Measurements from ENCODE around the gene ETF1. TPM values are rescaled to one million over a fixed set of nuclear protein-coding genes. Genes with fewer than 3 reads are reported as not detected.

Gene ETF1
- total RNA-seq, 1 donor: 113 TPM

DNA sequence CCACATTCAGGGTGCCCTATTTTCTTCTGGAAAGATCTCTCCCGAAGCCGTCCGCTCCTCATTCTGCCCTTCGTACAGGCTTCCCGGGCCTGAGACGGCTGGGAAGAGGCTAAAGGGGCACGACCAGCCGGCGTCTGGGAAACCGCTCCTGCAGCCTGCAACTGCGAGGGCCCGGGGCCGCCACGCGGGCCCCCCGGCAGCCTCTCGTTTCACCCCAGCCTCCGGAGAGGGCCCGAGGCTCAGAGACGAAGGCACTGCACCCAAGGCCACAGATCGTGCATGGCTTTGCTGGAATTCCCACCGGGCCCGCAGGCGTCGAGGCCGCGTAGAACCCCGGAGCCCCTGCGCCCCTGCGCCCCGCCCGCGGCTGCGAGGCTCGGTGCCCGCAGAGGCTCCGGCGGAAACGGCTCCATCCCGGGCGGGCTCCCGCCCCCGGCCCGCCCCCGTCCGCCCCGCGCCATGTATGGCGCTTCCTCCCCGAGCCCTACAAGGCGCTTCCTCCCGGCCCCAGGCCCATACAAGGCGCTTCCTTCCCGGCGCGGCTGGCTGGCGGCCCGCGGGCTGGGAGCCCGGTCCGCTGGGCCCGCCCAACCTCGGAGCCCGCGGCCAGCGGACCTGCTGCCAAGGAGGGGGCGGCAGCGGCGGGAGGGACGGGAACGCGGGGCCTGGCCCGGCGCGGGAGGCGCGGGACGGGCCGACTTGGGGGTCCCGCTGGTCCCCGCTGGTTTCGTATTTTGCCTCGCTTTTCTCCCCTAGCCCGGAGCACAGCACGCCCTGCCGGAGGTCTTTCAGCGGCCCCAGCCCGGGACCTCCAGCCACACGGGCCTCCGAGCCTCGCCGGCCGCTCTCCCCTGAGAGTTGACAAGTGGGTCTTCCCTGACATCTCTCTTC is 51.1 kb downstream of the ETF1 start:
- H3K36me3 ChIP-seq (ENCODE audit: insufficient read depth, low read length): no peaks in the 10 kb centered on the region
- TF ChIP-seq, protein P1, sequence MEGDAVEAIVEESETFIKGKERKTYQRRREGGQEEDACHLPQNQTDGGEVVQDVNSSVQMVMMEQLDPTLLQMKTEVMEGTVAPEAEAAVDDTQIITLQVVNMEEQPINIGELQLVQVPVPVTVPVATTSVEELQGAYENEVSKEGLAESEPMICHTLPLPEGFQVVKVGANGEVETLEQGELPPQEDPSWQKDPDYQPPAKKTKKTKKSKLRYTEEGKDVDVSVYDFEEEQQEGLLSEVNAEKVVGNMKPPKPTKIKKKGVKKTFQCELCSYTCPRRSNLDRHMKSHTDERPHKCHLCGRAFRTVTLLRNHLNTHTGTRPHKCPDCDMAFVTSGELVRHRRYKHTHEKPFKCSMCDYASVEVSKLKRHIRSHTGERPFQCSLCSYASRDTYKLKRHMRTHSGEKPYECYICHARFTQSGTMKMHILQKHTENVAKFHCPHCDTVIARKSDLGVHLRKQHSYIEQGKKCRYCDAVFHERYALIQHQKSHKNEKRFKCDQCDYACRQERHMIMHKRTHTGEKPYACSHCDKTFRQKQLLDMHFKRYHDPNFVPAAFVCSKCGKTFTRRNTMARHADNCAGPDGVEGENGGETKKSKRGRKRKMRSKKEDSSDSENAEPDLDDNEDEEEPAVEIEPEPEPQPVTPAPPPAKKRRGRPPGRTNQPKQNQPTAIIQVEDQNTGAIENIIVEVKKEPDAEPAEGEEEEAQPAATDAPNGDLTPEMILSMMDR (IDR thresholded peaks at IDR 0.05; ENCODE audit: extremely low read depth, low read depth, low read length): no peak
- H3K9me3 ChIP-seq (ENCODE audit: low read depth, low read length): no peaks in the 10 kb centered on the region
- H4K20me1 ChIP-seq (ENCODE audit: insufficient read depth, low read length): no peaks in the 10 kb centered on the region
- H2AFZ ChIP-seq (ENCODE audit: low read length): peak overlapping the region; percentile 82
- peak overlapping the region; percentile 76 for H3K4me3 ChIP-seq (ENCODE audit: insufficient read depth, low read length)
- no peaks in the 10 kb centered on the region for H3K79me2 ChIP-seq (ENCODE audit: insufficient read depth, low read length)
- H3K27ac ChIP-seq (ENCODE audit: low read depth, low read length): peak overlapping the region; percentile 82
- DNase-seq (ENCODE audit: insufficient read length, low spot score, missing footprints): peak; percentile 99
- H3K27me3 ChIP-seq (ENCODE audit: insufficient read depth, low read length): no peaks in the 10 kb centered on the region
- H3K4me1 ChIP-seq (ENCODE audit: insufficient read depth, low read length): peaks cover 39% of the 10 kb centered on the region
- H3K4me2 ChIP-seq (ENCODE audit: insufficient read depth, low read length): peak overlapping the region; percentile 92

DNA sequence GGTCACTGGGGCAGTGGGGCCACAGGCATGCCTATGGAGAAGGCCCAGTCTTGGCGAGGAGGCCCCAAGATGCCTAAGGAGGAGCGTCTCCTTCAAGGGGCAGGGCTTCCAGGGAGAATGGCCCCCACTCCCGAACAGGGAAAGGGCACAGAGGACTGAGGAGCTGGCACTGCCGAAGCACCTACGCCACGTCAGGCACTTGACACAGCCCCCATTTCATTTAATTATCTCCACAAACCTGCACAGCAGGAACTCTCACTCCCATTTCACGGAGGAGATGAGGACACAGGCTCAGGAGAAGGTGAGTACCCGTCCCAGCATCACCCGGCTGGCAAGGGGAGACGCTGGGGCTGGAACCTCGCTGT is 51.8 kb downstream of the ETF1 start:
- TF ChIP-seq, protein P1 (IDR thresholded peaks at IDR 0.05; ENCODE audit: extremely low read depth, low read depth, low read length): no peak
- peak overlapping the region; percentile 76 for H3K4me3 ChIP-seq (ENCODE audit: insufficient read depth, low read length)
- no peaks in the 10 kb centered on the region for H3K79me2 ChIP-seq (ENCODE audit: insufficient read depth, low read length)
- H4K20me1 ChIP-seq (ENCODE audit: insufficient read depth, low read length): no peaks in the 10 kb centered on the region
- H3K4me2 ChIP-seq (ENCODE audit: insufficient read depth, low read length): peak overlapping the region; percentile 92
- H3K27me3 ChIP-seq (ENCODE audit: insufficient read depth, low read length): no peaks in the 10 kb centered on the region
- peak overlapping the region; percentile 51 for H3K27ac ChIP-seq (ENCODE audit: low read depth, low read length)
- H3K9me3 ChIP-seq (ENCODE audit: low read depth, low read length): no peaks in the 10 kb centered on the region
- H2AFZ ChIP-seq (ENCODE audit: low read length): peak overlapping the region; percentile 82
- H3K4me1 ChIP-seq (ENCODE audit: insufficient read depth, low read length): peaks cover 46% of the 10 kb centered on the region
- no peak for DNase-seq (ENCODE audit: insufficient read length, low spot score, missing footprints)
- no peaks in the 10 kb centered on the region for H3K36me3 ChIP-seq (ENCODE audit: insufficient read depth, low read length)

DNA sequence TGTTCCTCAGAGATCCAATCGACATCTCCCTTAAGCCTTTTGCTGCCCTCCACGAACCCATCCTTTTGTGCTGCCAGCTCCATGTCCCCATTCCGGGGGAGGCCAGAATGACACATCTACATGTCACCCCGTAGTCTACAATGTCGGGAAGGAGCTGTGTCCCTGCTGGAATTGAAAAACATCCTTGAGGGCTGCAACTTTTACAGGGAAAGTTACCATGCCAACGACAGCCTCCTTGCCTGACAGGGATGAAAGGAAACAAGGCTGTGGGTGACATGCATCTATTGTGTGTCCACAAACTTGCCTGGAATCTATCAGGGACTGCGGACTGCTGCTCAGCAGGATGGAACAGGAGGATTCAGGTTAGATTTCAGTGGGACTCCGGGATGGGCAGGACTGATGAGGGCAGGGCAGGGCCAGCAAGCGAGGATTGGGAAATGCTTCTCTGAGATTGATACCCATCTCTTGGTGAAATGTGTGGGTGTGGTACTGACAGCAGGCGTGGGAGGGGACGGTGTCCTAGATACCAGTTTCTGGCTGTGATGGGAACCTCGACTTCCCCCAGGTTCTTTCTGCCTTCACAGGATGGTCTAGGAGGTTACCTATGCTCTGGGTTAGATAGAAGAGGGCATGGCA is 52.3 kb downstream of the ETF1 start:
- Histone ChIP-seq H3K4me1 (ENCODE audit: insufficient read depth, low read length) (peaks cover 46% of the 10 kb centered on the region), H3K4me3 (ENCODE audit: insufficient read depth, low read length) (peak overlapping the region; percentile 76), H3K4me2 (ENCODE audit: insufficient read depth, low read length) (peak overlapping the region; percentile 92), H3K27me3 (ENCODE audit: insufficient read depth, low read length) (no peaks in the 10 kb centered on the region), H2AFZ (ENCODE audit: low read length) (no peak overlapping the region), H3K9me3 (ENCODE audit: low read depth, low read length) (no peaks in the 10 kb centered on the region), H4K20me1 (ENCODE audit: insufficient read depth, low read length) (no peaks in the 10 kb centered on the region), H3K79me2 (ENCODE audit: insufficient read depth, low read length) (no peaks in the 10 kb centered on the region), H3K27ac (ENCODE audit: low read depth, low read length) (no peak overlapping the region), H3K36me3 (ENCODE audit: insufficient read depth, low read length) (no peaks in the 10 kb centered on the region)
- TF ChIP-seq, protein P1 (IDR thresholded peaks at IDR 0.05; ENCODE audit: extremely low read depth, low read depth, low read length): no peak
- no peak for DNase-seq (ENCODE audit: insufficient read length, low spot score, missing footprints)

DNA sequence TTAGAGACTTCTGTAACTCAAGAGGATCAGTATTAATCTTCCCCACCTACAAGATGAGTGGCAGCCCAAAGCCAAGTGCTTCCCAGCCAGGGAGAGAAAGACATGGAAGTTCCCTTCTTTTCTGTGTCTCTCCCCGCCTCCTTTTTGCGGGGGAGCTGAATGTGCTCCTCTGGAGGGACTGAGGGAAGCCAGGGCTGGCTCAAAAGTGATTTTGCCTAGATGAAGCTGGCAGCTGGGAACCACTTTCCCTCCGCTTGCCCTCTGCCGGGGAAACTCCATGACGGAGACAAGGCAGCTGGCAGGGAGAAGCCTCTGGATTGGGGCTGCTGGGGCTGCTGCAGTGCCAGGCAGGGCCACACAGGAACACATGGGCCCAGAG is 53.4 kb downstream of the ETF1 start:
- no peak overlapping the region for H2AFZ ChIP-seq (ENCODE audit: low read length)
- no peaks in the 10 kb centered on the region for H3K36me3 ChIP-seq (ENCODE audit: insufficient read depth, low read length)
- H4K20me1 ChIP-seq (ENCODE audit: insufficient read depth, low read length): no peaks in the 10 kb centered on the region
- no peak for DNase-seq (ENCODE audit: insufficient read length, low spot score, missing footprints)
- TF ChIP-seq, protein P1 (IDR thresholded peaks at IDR 0.05; ENCODE audit: extremely low read depth, low read depth, low read length): no peak
- no peak overlapping the region for H3K27ac ChIP-seq (ENCODE audit: low read depth, low read length)
- H3K4me1 ChIP-seq (ENCODE audit: insufficient read depth, low read length): peaks cover 41% of the 10 kb centered on the region
- H3K9me3 ChIP-seq (ENCODE audit: low read depth, low read length): no peaks in the 10 kb centered on the region
- H3K79me2 ChIP-seq (ENCODE audit: insufficient read depth, low read length): no peaks in the 10 kb centered on the region
- H3K27me3 ChIP-seq (ENCODE audit: insufficient read depth, low read length): no peaks in the 10 kb centered on the region
- H3K4me2 ChIP-seq (ENCODE audit: insufficient read depth, low read length): no peak overlapping the region
- H3K4me3 ChIP-seq (ENCODE audit: insufficient read depth, low read length): no peak overlapping the region
